ENCODE results near the gene KIFC3. TPM values are rescaled to one million over a fixed set of nuclear protein-coding genes. Genes with fewer than 3 reads are reported as not detected.
A peak's percentile ranks its signal among the peaks of the same experiment; 100 is the strongest.

Gene KIFC3
- total and polyA plus RNA-seq, 2 of the 13 experiments (the other 11 are each of a cell fraction or from before 2014, with no cell fraction given), result 42.1 to 45.3 TPM

DNA sequence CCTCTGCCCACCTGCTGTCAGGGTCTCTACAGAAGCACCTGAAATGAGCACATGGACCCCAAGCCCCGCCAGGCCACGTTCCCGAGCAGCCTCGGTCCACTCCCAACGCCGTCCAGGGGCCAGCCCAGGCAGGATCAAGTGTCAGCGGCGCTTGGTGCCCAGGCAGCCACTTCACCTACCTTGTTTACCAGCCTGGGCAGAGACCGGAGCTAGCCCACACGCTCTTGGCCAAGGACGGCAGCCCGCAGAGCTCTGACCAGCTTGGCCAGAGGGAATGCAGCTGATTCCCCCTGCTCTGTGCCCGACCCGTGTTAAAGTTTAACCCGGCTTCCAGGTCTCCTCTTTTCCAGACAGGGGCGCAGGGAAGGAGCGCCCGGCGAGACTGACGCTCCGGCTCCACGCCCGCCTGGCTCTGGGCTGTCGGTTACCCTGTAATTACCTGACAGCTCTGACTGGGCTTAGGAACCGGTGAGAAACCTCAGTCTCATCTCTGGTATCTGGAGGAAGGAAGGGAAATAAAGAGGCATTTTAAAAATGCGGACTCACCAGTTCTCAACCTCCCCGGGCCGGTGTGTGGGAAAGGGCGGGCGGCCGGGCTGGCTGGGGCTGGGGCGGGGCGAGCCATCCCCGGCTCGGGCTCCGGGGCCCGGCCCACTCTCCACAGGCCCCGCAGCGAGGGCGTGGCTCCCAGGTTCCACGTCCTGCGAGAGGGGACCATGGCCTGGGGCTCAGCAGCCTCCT is 4.6 kb downstream of the KIFC3 start (continued):
- peak; percentile 80 for TF ChIP-seq ZNF800 (CRISPR knock-in tag; IDR thresholded peaks at IDR 0.05)
- peak; percentile 89; the same call in 1 of the 2 replicates for TF ChIP-seq PRDM10 (CRISPR knock-in tag; IDR thresholded peaks at IDR 0.05; ENCODE audit: low read depth)
- 0 out of 2 replicates have a peak, but pooled peaks have one; percentile 51 for TF ChIP-seq ZNF138 (CRISPR knock-in tag; IDR thresholded peaks at IDR 0.05; ENCODE audit: low read depth)
- TF ChIP-seq ZNF598 (CRISPR knock-in tag; IDR thresholded peaks at IDR 0.05; ENCODE audit: borderline replicate concordance), result peak; percentile 79; the same call in 1 of the 2 replicates
- TF ChIP-seq, protein P1, sequence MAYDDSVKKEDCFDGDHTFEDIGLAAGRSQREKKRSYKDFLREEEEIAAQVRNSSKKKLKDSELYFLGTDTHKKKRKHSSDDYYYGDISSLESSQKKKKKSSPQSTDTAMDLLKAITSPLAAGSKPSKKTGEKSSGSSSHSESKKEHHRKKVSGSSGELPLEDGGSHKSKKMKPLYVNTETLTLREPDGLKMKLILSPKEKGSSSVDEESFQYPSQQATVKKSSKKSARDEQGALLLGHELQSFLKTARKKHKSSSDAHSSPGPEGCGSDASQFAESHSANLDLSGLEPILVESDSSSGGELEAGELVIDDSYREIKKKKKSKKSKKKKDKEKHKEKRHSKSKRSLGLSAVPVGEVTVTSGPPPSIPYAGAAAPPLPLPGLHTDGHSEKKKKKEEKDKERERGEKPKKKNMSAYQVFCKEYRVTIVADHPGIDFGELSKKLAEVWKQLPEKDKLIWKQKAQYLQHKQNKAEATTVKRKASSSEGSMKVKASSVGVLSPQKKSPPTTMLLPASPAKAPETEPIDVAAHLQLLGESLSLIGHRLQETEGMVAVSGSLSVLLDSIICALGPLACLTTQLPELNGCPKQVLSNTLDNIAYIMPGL (CRISPR knock-in tag; IDR thresholded peaks at IDR 0.05; ENCODE audit: borderline replicate concordance in 1 of 2, low read depth in 1 of 2), result peak; percentile 52 to 70; a peak in 3 of 4 replicates
- TF ChIP-seq THRA (CRISPR knock-in tag; IDR thresholded peaks at IDR 0.05; ENCODE audit: borderline replicate concordance), result peak; percentile 47; the same call in 1 of the 2 replicates
- TF ChIP-seq, protein P2, sequence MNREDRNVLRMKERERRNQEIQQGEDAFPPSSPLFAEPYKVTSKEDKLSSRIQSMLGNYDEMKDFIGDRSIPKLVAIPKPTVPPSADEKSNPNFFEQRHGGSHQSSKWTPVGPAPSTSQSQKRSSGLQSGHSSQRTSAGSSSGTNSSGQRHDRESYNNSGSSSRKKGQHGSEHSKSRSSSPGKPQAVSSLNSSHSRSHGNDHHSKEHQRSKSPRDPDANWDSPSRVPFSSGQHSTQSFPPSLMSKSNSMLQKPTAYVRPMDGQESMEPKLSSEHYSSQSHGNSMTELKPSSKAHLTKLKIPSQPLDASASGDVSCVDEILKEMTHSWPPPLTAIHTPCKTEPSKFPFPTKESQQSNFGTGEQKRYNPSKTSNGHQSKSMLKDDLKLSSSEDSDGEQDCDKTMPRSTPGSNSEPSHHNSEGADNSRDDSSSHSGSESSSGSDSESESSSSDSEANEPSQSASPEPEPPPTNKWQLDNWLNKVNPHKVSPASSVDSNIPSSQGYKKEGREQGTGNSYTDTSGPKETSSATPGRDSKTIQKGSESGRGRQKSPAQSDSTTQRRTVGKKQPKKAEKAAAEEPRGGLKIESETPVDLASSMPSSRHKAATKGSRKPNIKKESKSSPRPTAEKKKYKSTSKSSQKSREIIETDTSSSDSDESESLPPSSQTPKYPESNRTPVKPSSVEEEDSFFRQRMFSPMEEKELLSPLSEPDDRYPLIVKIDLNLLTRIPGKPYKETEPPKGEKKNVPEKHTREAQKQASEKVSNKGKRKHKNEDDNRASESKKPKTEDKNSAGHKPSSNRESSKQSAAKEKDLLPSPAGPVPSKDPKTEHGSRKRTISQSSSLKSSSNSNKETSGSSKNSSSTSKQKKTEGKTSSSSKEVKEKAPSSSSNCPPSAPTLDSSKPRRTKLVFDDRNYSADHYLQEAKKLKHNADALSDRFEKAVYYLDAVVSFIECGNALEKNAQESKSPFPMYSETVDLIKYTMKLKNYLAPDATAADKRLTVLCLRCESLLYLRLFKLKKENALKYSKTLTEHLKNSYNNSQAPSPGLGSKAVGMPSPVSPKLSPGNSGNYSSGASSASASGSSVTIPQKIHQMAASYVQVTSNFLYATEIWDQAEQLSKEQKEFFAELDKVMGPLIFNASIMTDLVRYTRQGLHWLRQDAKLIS (CRISPR knock-in tag; IDR thresholded peaks at IDR 0.05), result no peak
- TF ChIP-seq, protein P3, sequence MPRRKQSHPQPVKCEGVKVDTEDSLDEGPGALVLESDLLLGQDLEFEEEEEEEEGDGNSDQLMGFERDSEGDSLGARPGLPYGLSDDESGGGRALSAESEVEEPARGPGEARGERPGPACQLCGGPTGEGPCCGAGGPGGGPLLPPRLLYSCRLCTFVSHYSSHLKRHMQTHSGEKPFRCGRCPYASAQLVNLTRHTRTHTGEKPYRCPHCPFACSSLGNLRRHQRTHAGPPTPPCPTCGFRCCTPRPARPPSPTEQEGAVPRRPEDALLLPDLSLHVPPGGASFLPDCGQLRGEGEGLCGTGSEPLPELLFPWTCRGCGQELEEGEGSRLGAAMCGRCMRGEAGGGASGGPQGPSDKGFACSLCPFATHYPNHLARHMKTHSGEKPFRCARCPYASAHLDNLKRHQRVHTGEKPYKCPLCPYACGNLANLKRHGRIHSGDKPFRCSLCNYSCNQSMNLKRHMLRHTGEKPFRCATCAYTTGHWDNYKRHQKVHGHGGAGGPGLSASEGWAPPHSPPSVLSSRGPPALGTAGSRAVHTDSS (CRISPR knock-in tag; conservative IDR thresholded peaks at IDR 0.05), result no peak
- TF ChIP-seq ZBTB43 (CRISPR knock-in tag; conservative IDR thresholded peaks at IDR 0.05), result no peak; the same call in 1 of the 2 replicates

Measured in HepG2 (cell line).